ELR (cell line): ENCODE results near the gene SCRN2.
A peak's percentile ranks its signal among the peaks of the same experiment; 100 is the strongest.

Experiments used
- DNase-seq: peaks from one replicate; pipeline ENCODE4 v3.0.0-alpha.2; 2015; ENCODE audit warnings: low read depth

SCRN2 gene

GRCh38 chr17:47840742-47841487 lies at the start of gene SCRN2:
TSS of gene SCRN2 (minus strand) at chr17:47841273. CDS start at chr17:47840843, 430 bp downstream.
- DNase-seq: peak; percentile 89

- peak; percentile 91 for DNase-seq
Observed at GRCh38 chr17:47889734-47890529, 48.9 kb upstream of the SCRN2 start.

DNA sequence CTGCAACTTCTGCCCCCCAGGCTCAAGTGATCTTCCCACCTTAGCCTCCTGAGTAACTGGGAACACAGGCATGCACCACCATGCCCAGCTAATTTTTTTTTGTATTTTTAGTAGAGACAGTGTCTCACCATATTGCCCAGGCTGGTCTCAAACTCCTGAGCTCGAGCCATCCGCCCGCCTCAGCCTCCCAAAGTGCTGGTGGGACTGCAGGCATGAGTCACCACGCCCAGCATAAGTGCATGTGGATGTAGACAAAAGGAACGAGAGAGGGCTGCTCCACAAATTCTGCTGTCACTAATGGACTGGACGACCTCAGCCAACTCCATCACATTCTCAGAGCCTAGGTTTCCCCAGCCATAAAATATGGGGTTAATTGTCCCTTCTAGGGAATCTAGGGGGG lies 47.2 kb upstream of the SCRN2 start:
- DNase-seq: peak; percentile 32

DNA sequence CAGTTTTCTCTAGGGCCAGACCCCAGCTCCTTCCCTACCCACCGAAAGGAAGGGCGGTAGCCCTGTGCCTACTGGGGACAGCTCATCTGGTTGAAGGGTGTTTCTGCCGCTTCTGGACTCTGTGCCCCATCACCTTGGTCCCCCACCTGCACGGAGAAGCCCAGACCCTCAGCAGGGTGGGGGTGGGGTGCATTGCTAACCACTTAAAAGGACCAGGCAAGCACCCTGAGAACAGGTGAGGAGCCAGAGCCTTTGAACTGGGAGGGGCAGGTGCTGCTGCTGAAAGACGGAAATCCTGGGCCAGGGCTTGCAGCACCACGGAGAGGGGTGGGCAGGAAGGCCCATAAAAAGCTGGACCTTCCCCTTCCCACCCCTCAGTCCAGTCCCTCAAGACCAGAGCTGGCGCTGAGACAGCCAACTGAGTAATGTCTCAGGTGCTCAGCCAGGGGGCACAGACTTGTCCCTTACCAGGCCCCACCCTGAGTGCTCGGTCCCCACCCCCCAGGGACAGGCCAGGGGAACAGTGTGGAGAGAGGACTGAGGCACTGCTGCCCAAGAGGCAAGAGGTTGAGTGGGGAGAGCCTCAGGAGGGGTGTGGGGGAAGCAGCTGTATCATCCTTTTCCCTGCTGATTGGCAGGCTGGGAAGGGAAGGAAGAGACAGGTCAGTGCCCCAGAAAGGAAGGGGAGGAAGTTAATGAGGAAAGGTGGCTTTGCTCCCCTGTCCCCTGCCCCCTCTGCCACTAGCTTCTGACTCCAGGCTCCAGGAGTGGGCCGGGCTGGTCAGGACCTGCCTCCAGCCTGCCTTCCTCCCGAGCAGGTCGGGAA lies 44.0 kb upstream of the SCRN2 start:
- no peak for DNase-seq

GRCh38 chr17:47884427-47884740 lies 43.3 kb upstream of the SCRN2 start:
- DNase-seq: no peak

GRCh38 chr17:47883589-47884426 lies 42.7 kb upstream of the SCRN2 start:
- no peak for DNase-seq

- no peak for DNase-seq
Observed at GRCh38 chr17:47882695-47883588, 41.9 kb upstream of the SCRN2 start.

- peak; percentile 51 for DNase-seq
Observed at GRCh38 chr17:47882247-47882646, 41.2 kb upstream of the SCRN2 start.

DNA sequence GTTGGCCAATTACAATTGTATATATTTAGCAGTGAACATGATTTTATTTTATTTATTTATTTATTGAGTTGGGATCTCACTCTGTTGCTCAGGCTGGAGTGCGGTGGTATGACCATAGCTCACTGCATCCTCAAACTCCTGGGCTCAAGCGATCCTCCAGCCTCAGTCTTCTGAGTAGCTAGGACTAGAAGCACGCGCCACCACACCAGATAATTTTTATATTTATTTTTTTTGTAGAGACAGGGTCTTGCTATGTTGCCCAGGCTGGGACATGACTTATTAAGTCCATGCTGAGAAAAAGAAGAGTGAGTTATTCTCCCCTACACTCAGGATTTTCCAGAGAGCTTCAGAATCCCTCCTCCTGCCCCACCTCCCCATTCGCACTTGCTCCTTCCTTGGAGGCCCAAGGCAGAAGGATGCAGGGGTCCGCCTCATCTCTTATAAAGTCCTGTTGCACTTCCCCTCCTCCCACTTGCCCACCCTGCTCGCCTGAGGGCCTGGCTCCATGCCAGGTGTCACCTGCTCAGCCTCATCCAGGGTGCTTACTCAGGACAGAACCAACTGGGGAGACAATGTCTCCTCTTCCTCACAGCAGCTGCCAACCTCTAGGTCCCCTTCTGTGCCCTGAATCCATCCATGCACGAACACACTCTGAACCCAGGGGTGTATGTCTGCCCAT lies 38.8 kb upstream of the SCRN2 start:
- no peak for DNase-seq

DNA sequence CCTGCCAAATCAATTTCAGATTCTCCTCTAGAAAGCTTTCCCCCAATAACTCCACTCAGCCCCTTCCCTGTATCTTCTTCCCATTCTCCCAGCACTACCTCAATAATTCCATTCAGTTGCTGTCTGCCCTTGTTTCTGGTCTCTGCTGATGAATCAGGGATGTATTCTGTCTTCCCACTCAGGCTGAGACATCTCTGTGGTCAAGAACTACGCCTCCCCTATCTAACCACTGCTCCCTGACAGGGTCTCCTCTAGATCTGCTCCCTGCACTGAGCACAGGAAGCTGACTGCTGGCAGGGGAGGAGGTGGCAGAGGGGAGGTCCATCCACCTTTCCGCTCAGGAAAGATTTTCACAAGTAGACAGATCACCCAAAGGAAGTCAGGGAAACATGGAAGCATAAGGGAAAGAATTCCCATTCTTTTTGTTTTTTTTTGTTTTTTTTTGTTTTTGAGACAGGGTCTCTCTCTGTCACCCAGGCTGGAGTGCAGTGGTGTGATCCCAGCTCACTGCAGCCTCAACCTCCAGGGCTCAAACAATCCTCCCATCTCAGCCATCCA lies 38.0 kb upstream of the SCRN2 start:
- peak; percentile 88 for DNase-seq

DNA sequence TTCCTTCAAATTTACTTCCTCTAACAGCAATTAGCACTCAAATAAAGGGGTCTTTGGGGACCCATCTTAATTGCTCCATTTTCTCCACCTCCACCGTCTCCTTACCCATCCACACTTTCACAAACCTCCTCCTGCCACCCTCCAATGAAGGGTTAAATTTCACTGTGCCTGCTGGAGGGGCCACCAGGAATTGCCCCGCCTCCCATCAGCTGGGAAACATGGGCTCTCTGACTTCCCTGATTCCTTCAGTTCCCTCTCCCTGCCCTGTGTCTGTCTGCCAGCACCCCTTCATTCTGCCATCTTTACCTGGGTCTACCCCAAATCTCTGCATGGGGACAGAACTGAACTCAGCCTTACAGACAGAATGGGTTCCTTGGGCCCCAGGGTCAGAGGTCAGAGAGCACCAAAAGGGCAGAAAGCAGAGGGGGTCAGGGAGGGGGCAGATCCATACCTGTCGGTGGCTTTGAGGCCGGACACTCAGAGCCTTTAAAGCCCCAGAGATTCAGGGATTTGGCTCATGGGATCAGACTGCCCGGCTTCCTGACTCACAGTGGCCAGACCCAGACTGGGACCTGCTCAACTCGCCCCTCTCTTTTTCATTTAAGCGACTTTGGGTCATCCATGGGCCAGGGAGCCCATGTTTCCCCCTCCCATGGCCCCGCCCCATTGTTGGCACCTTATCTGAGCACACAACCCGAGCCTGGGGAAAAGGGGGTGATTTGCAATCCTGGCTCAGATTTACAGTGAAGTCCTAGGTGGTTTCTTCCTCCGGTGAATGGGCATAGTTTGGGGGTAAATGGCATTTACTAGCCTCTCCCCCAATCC lies 37.3 kb upstream of the SCRN2 start:
- DNase-seq: peak; percentile 53

DNA sequence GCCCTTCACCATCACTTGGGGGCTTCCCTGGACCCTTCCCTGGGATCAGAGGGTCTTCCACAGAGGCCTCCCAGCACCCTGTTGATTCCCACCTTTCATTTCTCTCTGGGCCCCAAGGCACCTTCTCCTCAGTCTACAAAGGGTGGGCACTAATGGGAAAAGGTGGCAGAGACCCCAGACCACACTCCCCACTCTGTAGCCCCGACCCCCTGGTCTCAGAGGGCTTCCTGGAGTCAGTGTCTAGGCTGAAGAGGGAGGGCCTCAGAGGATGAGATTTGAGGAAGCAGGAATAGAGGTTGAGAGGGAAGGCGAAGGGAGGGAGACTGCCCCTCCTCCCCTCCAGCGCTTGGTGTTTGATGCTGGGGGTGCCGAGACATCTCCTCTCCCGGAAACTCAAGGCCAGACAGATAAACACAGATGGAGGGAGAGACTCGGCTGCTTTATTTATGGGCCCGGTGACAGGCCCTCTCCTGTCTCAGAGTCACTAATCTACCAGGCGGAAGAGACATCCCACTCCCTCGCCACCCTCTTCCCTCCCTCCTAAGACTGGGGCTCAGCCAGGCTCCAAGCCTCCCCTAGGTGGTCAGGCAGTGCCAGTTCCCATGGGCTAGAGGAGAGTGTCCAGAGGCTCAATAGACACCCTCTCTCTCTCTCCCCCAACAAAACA lies 36.4 kb upstream of the SCRN2 start:
- no peak for DNase-seq

DNA sequence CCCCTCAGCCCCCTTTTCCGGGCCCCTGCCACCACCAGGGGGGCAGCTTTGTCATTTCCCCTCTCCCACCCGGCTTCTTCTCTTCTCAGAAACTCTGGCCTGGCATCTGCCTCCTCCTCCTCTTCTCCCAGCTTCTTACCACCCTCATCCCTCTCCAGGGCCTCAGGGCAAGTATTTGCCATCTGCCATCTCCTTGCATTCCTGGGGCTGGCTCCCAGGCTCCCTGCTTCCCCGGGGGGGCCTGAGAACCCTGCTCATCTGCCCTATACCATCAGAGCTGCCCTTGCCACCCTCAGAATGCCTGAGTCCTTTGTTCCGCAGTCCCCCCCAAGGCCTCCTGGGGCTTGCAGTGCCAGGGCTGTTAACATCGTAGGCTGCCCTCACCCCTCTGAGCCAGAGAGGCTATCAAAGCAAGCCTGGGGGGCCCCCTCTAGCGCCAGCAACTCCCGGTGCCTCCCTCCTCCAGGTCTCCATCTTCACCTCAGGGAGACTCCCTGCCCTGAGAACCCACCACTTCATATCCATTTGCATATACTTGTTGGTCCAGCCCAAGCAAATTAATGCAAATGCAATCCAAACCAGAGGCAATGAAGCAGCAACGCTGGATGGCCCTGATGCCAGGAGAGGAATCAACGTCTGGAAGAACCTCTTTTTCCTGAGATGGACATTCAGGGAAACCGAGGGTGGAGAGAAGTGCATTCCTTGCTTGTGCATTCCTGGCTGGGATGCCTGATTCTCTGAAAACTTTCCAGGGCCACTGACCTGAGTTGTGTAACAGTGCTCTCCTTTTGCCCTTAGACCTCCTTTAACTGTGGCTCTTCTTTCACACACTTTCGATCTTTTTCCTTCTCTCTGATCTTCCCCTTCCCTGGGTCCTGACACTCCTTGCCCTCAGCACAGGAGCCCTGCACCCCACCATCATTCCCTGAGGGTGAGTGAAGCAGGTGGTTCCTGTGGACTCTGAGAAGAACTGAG lies 34.2 kb upstream of the SCRN2 start:
- no peak for DNase-seq

DNA sequence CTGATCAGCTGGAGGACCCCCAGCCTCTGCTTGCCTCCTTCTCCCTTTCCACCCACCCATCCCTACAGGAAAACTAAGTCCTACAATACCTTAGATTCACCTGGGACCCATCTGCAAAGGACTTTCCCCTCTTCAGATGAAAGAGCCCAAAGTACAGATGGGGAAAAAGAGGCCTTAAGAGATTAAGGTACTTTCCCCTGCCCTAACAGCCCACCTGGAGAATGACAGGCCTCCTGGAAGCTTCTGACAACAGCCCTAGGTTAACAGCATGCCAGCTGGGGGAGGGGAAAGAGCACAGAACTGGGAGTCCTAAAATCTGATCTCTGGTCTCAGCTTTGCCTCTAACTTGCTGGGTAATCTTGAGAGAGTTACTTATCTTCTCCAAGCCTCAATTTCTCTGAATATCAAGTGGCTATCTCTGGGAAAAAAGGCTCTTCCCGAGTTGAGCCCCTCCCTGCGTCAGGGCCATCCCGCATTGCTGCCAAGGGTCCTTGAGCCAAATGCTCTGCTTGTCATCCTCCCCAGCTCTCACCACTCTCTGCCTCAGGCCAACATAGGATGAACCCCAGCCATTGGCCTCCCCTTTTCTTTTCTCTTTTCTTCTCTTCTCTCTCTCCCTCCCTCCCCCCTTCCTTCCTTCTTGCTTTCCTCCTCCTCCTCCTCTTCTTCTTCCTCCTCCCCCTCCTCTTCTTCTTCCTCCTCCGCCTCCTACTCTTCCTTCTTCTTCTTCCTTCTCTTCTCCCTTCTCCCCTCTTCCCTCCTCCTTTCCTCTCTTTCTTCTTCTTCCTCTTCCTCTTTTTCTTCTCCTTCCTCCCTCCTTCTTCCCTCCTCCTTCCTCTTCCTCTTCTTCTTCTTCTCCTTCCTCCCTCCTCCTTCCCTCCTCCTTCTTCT lies 32.4 kb upstream of the SCRN2 start:
- DNase-seq: no peak

GRCh38 chr17:47872651-47873161 lies 31.6 kb upstream of the SCRN2 start:
- DNase-seq: no peak
